ENCODE data around the gene OVOL3.

GRCh38 chr19:36064826-36065225, 46.1 kb upstream of the OVOL3 start:
- TF ChIP-seq CTCF (IDR thresholded peaks at IDR 0.05), result no peak
- TF ChIP-seq EP300 (IDR thresholded peaks at IDR 0.05), result no peak
- TF ChIP-seq POLR2A (IDR thresholded peaks at IDR 0.05), result no peak
